Aorta (tissue), 5 donors: Measurements from ENCODE around the gene C2orf80. TPM values are rescaled to one million over a fixed set of nuclear protein-coding genes. Genes with fewer than 3 reads are reported as not detected.
A peak's percentile ranks its signal among the peaks of the same experiment; 100 is the strongest.

Experiments
- ATAC-seq: fragments of 200-7000 bp; cut with Tn5 transposase; one replicate; pipeline ENCODE4 v1.9.1; 2022; ENCODE audit warnings: moderate library complexity; ENCODE audit not compliant: low FRiP score
- DNase-seq, 2 donors: peaks; one replicate each; pipeline ENCODE4 v3.0.0-alpha.2; 2020
- H3K27ac ChIP-seq, 2 donors: one replicate each; pipeline ENCODE4 v1.5.1; 2013; ENCODE audit warnings: low read length in 2 of 2, mild to moderate bottlenecking in 2 of 2, moderate library complexity in 2 of 2, control low read depth in 1 of 2, inconsistent platforms in 1 of 2, low read depth in 1 of 2
- H3K27me3 ChIP-seq, 2 donors: one replicate each; pipeline ENCODE4 v1.6.1; 2013; ENCODE audit warnings: control low read depth in 1 of 2, low read length in 1 of 2, mild to moderate bottlenecking in 1 of 2, moderate library complexity in 1 of 2; ENCODE audit not compliant: insufficient read depth in 2 of 2, control insufficient read depth in 1 of 2
- H3K36me3 ChIP-seq, 2 donors: one replicate each; pipeline ENCODE4 v1.6.1; 2013; ENCODE audit warnings: control low read depth in 1 of 2, low read length in 1 of 2, mild to moderate bottlenecking in 1 of 2; ENCODE audit not compliant: insufficient read depth in 2 of 2, control insufficient read depth in 1 of 2
- H3K4me1 ChIP-seq, 2 donors: one replicate each; pipeline ENCODE4 v1.6.1; 2013; ENCODE audit warnings: low read length in 2 of 2, control low read depth in 1 of 2, mild to moderate bottlenecking in 1 of 2, moderate library complexity in 1 of 2; ENCODE audit not compliant: insufficient read depth in 2 of 2, control insufficient read depth in 1 of 2
- H3K4me3 ChIP-seq, 2 donors: one replicate each; pipeline ENCODE4 v1.5.1; 2013; ENCODE audit warnings: low read length in 2 of 2, control low read depth in 1 of 2, mild to moderate bottlenecking in 1 of 2
- H3K9me3 ChIP-seq: one replicate; pipeline ENCODE4 v1.6.1; 2013; ENCODE audit warnings: mild to moderate bottlenecking, low read length; ENCODE audit not compliant: control insufficient read depth
- WGBS, 2 donors: extraction: QIAGEN DNeasy Blood & Tissue Kit; methylation state at CpG; one replicate each; pipeline ENCODE4 v1.1.7; 2013; 5-methylcytosine and 5-hydroxymethylcytosine counted together
- intact Hi-C, 2 donors: fragments of 100-400 bp; cut with DNase I; formaldehyde crosslinking; loops; one replicate each; pipeline versions ENCODE4 v1.14.2 to v1.15.0; 2022
- polyA plus RNA-seq, 2 donors: library from polyadenylated mRNA; stranded (reverse); fragments of 200-250 nt; gene quantifications; one replicate each; pipeline ENCODE4 v1.2.3, GENCODE V29; 2013
- total RNA-seq, 2 donors: library from RNA; stranded (reverse); fragmentation: NEBNext Ultra II Directional; extraction: Animal tissue kit (Norgen Biotek cat#: 25700); gene quantifications; one replicate each; pipeline ENCODE4 v1.2.1, GENCODE V29; 2021
- donor health status: healthy with polysubstance abuse.
- donor health status: Bipolar disorder and iron deficiency.
- donor health status: DM: no; HTN: no; CAD: no.
- donor health status: DM: no; HTN: no; CAD: no.
- donor health status: DM: yes; HTN: yes; CAD: no.

Gene C2orf80
- total and polyA plus RNA-seq, 4 donors = not detected

DNA sequence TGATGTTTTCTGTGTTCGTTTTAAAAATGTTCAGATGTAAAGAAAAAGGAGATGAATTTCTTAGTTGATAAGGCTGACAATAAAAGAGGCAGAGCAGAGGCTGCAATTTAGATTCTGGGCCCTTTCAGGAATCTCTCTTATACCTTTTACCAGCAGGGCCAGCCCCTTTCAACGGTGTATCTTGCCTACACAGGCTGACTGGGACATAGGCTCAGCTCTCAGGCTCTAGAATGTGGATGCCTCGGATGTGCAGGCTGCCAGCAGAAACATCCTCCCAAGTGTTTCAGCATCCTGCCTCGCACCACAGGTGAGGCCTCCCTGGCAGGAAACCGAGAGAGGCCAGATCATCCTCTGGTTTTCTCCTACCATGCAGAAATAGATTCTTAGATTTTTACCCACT lies 3.4 kb downstream of the C2orf80 start:
- Histone ChIP-seq H3K27me3 (no peaks in the 10 kb centered on the region), H3K27ac (no peak overlapping the region), H3K9me3 (no peaks in the 10 kb centered on the region), H3K4me1 (no peaks in the 10 kb centered on the region), H3K4me3 (no peak overlapping the region), H3K36me3 (no peaks in the 10 kb centered on the region)
- DNase-seq (no peak), ATAC-seq (no peak)
- intact Hi-C loops = no loop called here
- WGBS, 2 donors = 61 to 74% methylated on average over 5 of the region's 5 CpGs

- Histone ChIP-seq H3K36me3 (no peaks in the 10 kb centered on the region), H3K9me3 (no peaks in the 10 kb centered on the region), H3K27me3 (no peaks in the 10 kb centered on the region), H3K27ac (no peak overlapping the region), H3K4me3 (peak overlapping the region in 1 of 2 donors; percentile 2), H3K4me1 (no peaks in the 10 kb centered on the region)
- WGBS, 2 donors = 20 to 29% methylated on average over 12 of the region's 12 CpGs
- intact Hi-C loops = no loop called here
- DNase-seq = no peak
- no peak for ATAC-seq
Observed at GRCh38 chr2:208183972-208184705, 5.7 kb downstream of the C2orf80 start.

DNA sequence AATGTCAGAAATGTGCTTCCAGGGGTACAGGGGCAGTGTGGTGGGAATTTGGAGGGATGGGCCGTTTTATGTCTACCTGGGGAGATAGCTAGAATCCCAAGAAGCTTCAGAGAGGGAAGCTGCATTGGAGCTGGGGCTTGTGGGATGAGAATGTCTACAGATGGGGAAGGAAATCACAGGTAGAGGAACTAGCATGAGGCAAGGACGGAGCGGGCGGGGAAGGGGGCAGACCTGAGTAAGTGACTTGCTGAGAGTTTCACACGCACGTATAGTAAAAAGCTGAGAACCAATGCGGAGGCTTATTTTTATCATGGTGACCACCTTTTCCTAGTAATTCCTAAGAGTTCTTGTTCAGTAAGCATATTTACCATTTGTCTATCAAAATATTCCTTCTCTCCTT lies 6.3 kb downstream of the C2orf80 start:
- 20 to 33% methylated on average over 7 of the region's 7 CpGs for WGBS, 2 donors

DNA sequence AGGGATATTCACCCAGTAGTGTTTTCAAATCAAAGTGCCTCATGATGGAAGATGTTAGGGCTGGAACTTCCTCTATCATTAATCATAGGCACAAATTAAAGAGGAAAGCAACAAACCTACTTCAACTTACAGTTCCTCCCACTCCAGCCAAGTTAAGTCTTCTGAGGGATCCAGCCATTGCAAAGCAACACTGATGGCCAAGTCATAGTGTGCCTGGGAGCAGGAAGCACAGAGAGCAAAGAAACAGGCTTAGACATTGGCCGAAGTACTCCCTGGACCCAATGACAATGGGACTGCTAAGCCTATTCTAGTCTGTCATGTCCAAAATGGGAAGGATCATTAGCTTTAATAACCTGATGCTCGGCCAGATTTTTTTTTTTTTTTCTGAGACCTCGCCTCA lies 7.0 kb downstream of the C2orf80 start:
- no peaks in the 10 kb centered on the region for H3K9me3 ChIP-seq
- H3K4me1 ChIP-seq = no peaks in the 10 kb centered on the region
- DNase-seq (no peak), ATAC-seq (peak; percentile 64)
- no peak overlapping the region for H3K4me3 ChIP-seq
- no peaks in the 10 kb centered on the region for H3K36me3 ChIP-seq
- intact Hi-C loops = no loop called here
- 55 to 57% methylated on average over 3 of the region's 3 CpGs for WGBS, 2 donors
- no peaks in the 10 kb centered on the region for H3K27me3 ChIP-seq
- H3K27ac ChIP-seq = no peak overlapping the region

More for the DNA sequence above, 6.3 kb downstream of the C2orf80 start:
- intact Hi-C loops = no loop called here
- Histone ChIP-seq H3K36me3 (no peaks in the 10 kb centered on the region), H3K4me3 (no peak overlapping the region), H3K4me1 (no peaks in the 10 kb centered on the region), H3K27me3 (no peaks in the 10 kb centered on the region), H3K27ac (no peak overlapping the region), H3K9me3 (no peaks in the 10 kb centered on the region)
- no peak for ATAC-seq
- no peak for DNase-seq

DNA sequence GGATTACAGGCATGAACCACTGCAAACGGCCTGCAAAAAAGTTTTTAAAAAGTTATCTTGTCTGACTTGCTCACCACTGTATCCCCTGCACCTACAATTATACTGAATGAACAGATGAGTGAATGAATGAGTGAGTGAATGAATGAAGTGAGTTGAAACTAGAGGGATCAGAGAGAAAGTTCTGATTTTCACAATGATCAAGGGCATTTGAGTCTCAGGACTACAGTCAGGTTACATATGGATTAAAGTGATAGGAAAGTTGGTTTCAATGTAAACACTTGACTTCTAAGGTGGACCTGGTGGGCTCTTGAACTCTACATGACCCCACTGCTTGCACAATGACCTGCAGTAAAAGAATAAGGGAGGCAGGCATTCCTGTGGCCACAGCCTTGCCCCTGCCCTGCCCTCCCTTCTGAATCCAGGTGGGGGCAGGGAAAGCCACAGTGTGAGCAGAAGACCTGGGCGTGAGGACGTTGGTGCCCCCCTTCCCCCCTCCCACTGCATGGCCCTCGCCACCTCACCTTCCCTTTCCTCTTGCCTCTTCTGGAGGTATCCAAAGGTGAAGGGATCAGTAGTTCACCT lies 10.7 kb downstream of the C2orf80 start:
- Histone ChIP-seq H3K9me3 (no peaks in the 10 kb centered on the region), H3K27me3 (no peaks in the 10 kb centered on the region), H3K4me3 (no peak overlapping the region), H3K27ac (no peak overlapping the region), H3K36me3 (no peaks in the 10 kb centered on the region), H3K4me1 (no peaks in the 10 kb centered on the region)
- ATAC-seq (no peak), DNase-seq (no peak)
- WGBS, 2 donors = 72 to 75% methylated on average over 4 of the region's 4 CpGs
- intact Hi-C loops = loop anchor here in 1 of 2 donors (10.0 kb wide), 1 partner anchor 76 kb away; the partner anchor contains the start of gene IDH1

- H3K4me3 ChIP-seq = no peak overlapping the region
- no peaks in the 10 kb centered on the region for H3K4me1 ChIP-seq
- intact Hi-C loops = loop anchor here in 1 of 2 donors (10.0 kb wide), 1 partner anchor 79 kb away; the partner anchor contains the start of gene IDH1
Observed at GRCh38 chr2:208175840-208176153, 14.0 kb downstream of the C2orf80 start.

GRCh38 chr2:208175069-208175839 lies 14.6 kb downstream of the C2orf80 start:
- no peaks in the 10 kb centered on the region for H3K36me3 ChIP-seq
- intact Hi-C loops = loop anchor here in 1 of 2 donors (10.0 kb wide), 1 partner anchor 80 kb away; the partner anchor contains the start of gene IDH1
- 40 to 43% methylated on average over 21 of the region's 21 CpGs for WGBS, 2 donors
- peak; percentile 97 for ATAC-seq
- H3K4me1 ChIP-seq = no peaks in the 10 kb centered on the region
- H3K9me3 ChIP-seq = no peaks in the 10 kb centered on the region
- DNase-seq = peak; percentile 78 to 83
- no peak overlapping the region for H3K27ac ChIP-seq
- H3K27me3 ChIP-seq = no peaks in the 10 kb centered on the region
- no peak overlapping the region for H3K4me3 ChIP-seq

More at GRCh38 chr2:208175840-208176153, 14.0 kb downstream of the C2orf80 start:
- Histone ChIP-seq H3K36me3 (no peaks in the 10 kb centered on the region), H3K27ac (no peak overlapping the region), H3K9me3 (no peaks in the 10 kb centered on the region), H3K27me3 (no peaks in the 10 kb centered on the region)
- 66 to 75% methylated on average over 6 of the region's 6 CpGs for WGBS, 2 donors
- ATAC-seq = no peak
- DNase-seq = no peak

GRCh38 chr2:208174144-208174543 lies 15.7 kb downstream of the C2orf80 start:
- DNase-seq (no peak), ATAC-seq (no peak)
- 83 to 88% methylated on average over 9 of the region's 9 CpGs for WGBS, 2 donors
- Histone ChIP-seq H3K27ac (no peak overlapping the region), H3K36me3 (no peaks in the 10 kb centered on the region), H3K4me1 (no peaks in the 10 kb centered on the region), H3K4me3 (no peak overlapping the region), H3K9me3 (no peaks in the 10 kb centered on the region), H3K27me3 (no peaks in the 10 kb centered on the region)
- intact Hi-C loops = loop anchor here in 1 of 2 donors (10.0 kb wide), 1 partner anchor 81 kb away; the partner anchor contains the start of gene IDH1
